HCT116 (cell line): ENCODE data around the gene DOCK4. TPM values are rescaled to one million over a fixed set of nuclear protein-coding genes. Genes with fewer than 3 reads are reported as not detected.
"Not testable (repeated sequence)": the region's sequence is repeated elsewhere in the genome, so short reads cannot be mapped to it uniquely, and the experiment has no call there.

ENCODE experiments used
- ATAC-seq: fragments of 200-7000 bp; cut with Tn5 transposase; 2 replicates; pipeline ENCODE4 v1.9.1; 2020; ENCODE audit warnings: mild to moderate bottlenecking, moderate library complexity
- BruUV-seq: library from RNA; stranded (reverse); fragments of 400-500 nt; replicated peaks from 2 replicates; lab custom pipeline; 2021; lab: Mats Ljungman, UMichigan
- CTCF ChIA-PET: fragments of 300-600 bp; sonication (Branson Sonifier 250); formaldehyde crosslinking; loops from one replicate; lab custom pipeline; 2021; ENCODE audit warnings: antibody characterized with exemption; lab: Charles Lee
- POLR2A ChIA-PET: fragments of 300-600, 350-600 bp; sonication (Branson Sonifier 250); formaldehyde crosslinking; loops from one replicate; lab custom pipeline; 2021; ENCODE audit warnings: antibody characterized with exemption; lab: Charles Lee
- RAD21 ChIA-PET, 2 experiments: fragments of 300-600 bp; sonication (Branson Sonifier 250); formaldehyde crosslinking; loops; one replicate each; lab custom pipeline; 2023; ENCODE audit warnings: low total read pairs in 2 of 2; ENCODE audit not compliant: uncharacterized antibody in 2 of 2, unreplicated experiment in 2 of 2, low non-redundant PET in 1 of 2; lab: Charles Lee
- DNase-seq: peaks from one replicate; pipeline ENCODE4 v3.0.0-alpha.2; 2010; ENCODE audit warnings: low read depth, low spot score
- H2AFZ ChIP-seq: fragments of 200-600 bp; shearing (Covaris generic), sonication (generic); 2 replicates; pipeline ENCODE4 v1.6.1; 2017; ENCODE audit warnings: low read depth, mixed run types, mixed read lengths, antibody characterized with exemption, low read length; ENCODE audit not compliant: poor library complexity, severe bottlenecking
- H3K27ac ChIP-seq: 2 replicates; pipeline ENCODE4 v1.5.1; 2012; ENCODE audit warnings: low read depth, low read length
- H3K27me3 ChIP-seq: fragments of 200-600 bp; sonication (generic); 2 replicates; pipeline ENCODE4 v1.6.1; 2016; ENCODE audit warnings: mixed run types, low read length, mixed read lengths; ENCODE audit not compliant: insufficient read depth
- H3K36me3 ChIP-seq, 2 experiments: fragments of 200-500 bp in 1 of 2; fragments of 200-600 bp in 1 of 2; sonication (Bioruptor generic) in 1 of 2; sonication (generic) in 1 of 2; 2 replicates each; pipeline versions ENCODE4 v1.5.1 to v1.6.1; 2014 to 2016; ENCODE audit warnings: low read length in 2 of 2, inconsistent platforms in 1 of 2, mixed read lengths in 1 of 2, mixed run types in 1 of 2; ENCODE audit not compliant: insufficient read depth in 2 of 2, control insufficient read depth in 1 of 2
- H3K4me1 ChIP-seq, 2 experiments: fragments of 200-600 bp in 1 of 2; sonication (generic) in 1 of 2; 2 replicates each; pipeline versions ENCODE4 v1.5.1 to v1.6.1; 2012 to 2017; ENCODE audit warnings: low read length in 2 of 2, inconsistent platforms in 1 of 2, mild to moderate bottlenecking in 1 of 2, mixed read lengths in 1 of 2, mixed run types in 1 of 2, moderate library complexity in 1 of 2; ENCODE audit not compliant: insufficient read depth in 2 of 2, control insufficient read depth in 1 of 2
- H3K4me2 ChIP-seq: fragments of 200-600 bp; sonication (generic); 2 replicates; pipeline ENCODE4 v1.6.1; 2017; ENCODE audit warnings: mixed run types, low read length, mixed read lengths
- H3K4me3 ChIP-seq, 2 experiments: fragments of 200-600 bp in 1 of 2; sonication (generic) in 1 of 2; replicated peaks in 1 of 2; 2 replicates each; pipeline ENCODE4 v1.5.1; 2011 to 2016; ENCODE audit warnings: low read length in 2 of 2, control low read depth in 1 of 2, low read depth in 1 of 2, mild to moderate bottlenecking in 1 of 2, mixed read lengths in 1 of 2, mixed run types in 1 of 2
- H3K79me2 ChIP-seq: fragments of 200-600 bp; sonication (generic); 2 replicates; pipeline ENCODE4 v1.6.1; 2017; ENCODE audit warnings: mild to moderate bottlenecking, mixed run types, low read length, moderate library complexity, mixed read lengths; ENCODE audit not compliant: insufficient read depth
- H3K9ac ChIP-seq: fragments of 200-600 bp; sonication (generic); 2 replicates; pipeline ENCODE4 v1.6.1; 2016; ENCODE audit warnings: low read length, mixed read lengths
- H3K9me2 ChIP-seq: fragments of 200-600 bp; sonication (generic), shearing (Covaris generic); 2 replicates; pipeline ENCODE4 v1.6.1; 2017; ENCODE audit warnings: mixed run types, mild to moderate bottlenecking, moderate library complexity; ENCODE audit not compliant: insufficient read depth
- H3K9me3 ChIP-seq, 2 experiments: fragments of 200-500 bp in 1 of 2; fragments of 200-600 bp in 1 of 2; sonication (Bioruptor generic) in 1 of 2; sonication (generic) in 1 of 2; 2 replicates each; pipeline ENCODE4 v1.6.1; 2014 to 2017; ENCODE audit warnings: low read length in 2 of 2, mixed read lengths in 2 of 2, inconsistent platforms in 1 of 2, low read depth in 1 of 2, mild to moderate bottlenecking in 1 of 2, mixed run types in 1 of 2, moderate library complexity in 1 of 2; ENCODE audit not compliant: control insufficient read depth in 1 of 2, insufficient read depth in 1 of 2
- H4K20me1 ChIP-seq: fragments of 200-600 bp; sonication (generic), shearing (Covaris generic); 2 replicates; pipeline ENCODE4 v1.6.1; 2017; ENCODE audit warnings: mixed run types, mild to moderate bottlenecking, moderate library complexity; ENCODE audit not compliant: insufficient read depth
- CBX3 ChIP-seq: IDR thresholded peaks from 2 replicates; pipeline ENCODE4 v1.6.1; 2012; ENCODE audit warnings: low read depth
- CEBPB ChIP-seq: IDR thresholded peaks from 2 replicates; pipeline ENCODE4 v1.6.1; 2012; ENCODE audit warnings: low read depth
- EGR1 ChIP-seq: IDR thresholded peaks from 2 replicates; pipeline ENCODE4 v1.6.1; 2012; ENCODE audit warnings: low read depth
- ELF1 ChIP-seq: IDR thresholded peaks from 2 replicates; pipeline ENCODE4 v1.6.1; 2012; ENCODE audit warnings: low read depth, borderline replicate concordance
- FOSL1 ChIP-seq: IDR thresholded peaks from 2 replicates; pipeline ENCODE4 v1.6.1; 2012; ENCODE audit warnings: low read depth
- JUND ChIP-seq: IDR thresholded peaks from 2 replicates; pipeline ENCODE4 v1.6.1; 2012
- SIN3A ChIP-seq: IDR thresholded peaks from 2 replicates; pipeline ENCODE4 v1.6.1; 2012; ENCODE audit warnings: low read depth
- SP1 ChIP-seq: IDR thresholded peaks from 2 replicates; pipeline ENCODE4 v1.6.1; 2012; ENCODE audit warnings: low read depth
- YY1 ChIP-seq: IDR thresholded peaks from 2 replicates; pipeline ENCODE4 v1.6.1; 2011; ENCODE audit warnings: low read length, low read depth, moderate library complexity, mild to moderate bottlenecking; ENCODE audit not compliant: insufficient replicate concordance; ENCODE audit errors: extremely low read depth
- intact Hi-C: fragments of 100-400 bp; cut with micrococcal nuclease; formaldehyde crosslinking; loops from 2 replicates; pipeline ENCODE4 v1.10.0; 2022
- total RNA-seq: library from RNA; stranded (reverse); gene quantifications from one replicate; pipeline ENCODE4 v1.2.1, GENCODE V29; 2021; ENCODE audit not compliant: unreplicated experiment
- TF ChIP-seq, protein P1 (sequence below): IDR thresholded peaks from 2 replicates; pipeline ENCODE4 v1.6.1; 2012; ENCODE audit warnings: low read depth
- TF ChIP-seq, protein P2 (sequence below): IDR thresholded peaks from 2 replicates; pipeline ENCODE4 v1.6.1; 2012
- TF ChIP-seq, protein P3 (sequence below): IDR thresholded peaks from 2 replicates; pipeline ENCODE4 v1.6.1; 2011; ENCODE audit warnings: mild to moderate bottlenecking, low read length, moderate library complexity; ENCODE audit not compliant: insufficient replicate concordance; ENCODE audit errors: extremely low read depth

Gene DOCK4
- total RNA-seq, 1 experiment from 2014 or later = 2.2 TPM

DNA sequence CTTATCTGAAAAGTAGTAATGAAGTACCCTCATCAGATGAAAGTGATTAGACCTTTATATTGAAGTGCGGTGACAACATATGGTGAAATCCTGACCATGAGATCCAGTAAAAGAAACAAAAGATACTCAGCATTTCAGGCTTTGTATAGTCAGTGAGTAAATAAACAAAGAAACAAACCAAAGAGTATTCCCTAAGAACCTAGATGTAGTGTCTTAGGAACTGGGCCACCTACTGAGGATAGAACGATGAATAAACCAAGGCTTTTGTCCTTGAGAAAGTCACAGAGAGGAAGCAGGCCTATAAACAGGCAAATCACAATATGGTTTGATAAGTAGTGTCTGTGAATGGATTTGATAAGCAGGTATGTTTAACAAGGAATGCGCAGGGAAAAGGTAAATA, 46.5 kb upstream of the DOCK4 start (continued):
- TF ChIP-seq, protein P1, sequence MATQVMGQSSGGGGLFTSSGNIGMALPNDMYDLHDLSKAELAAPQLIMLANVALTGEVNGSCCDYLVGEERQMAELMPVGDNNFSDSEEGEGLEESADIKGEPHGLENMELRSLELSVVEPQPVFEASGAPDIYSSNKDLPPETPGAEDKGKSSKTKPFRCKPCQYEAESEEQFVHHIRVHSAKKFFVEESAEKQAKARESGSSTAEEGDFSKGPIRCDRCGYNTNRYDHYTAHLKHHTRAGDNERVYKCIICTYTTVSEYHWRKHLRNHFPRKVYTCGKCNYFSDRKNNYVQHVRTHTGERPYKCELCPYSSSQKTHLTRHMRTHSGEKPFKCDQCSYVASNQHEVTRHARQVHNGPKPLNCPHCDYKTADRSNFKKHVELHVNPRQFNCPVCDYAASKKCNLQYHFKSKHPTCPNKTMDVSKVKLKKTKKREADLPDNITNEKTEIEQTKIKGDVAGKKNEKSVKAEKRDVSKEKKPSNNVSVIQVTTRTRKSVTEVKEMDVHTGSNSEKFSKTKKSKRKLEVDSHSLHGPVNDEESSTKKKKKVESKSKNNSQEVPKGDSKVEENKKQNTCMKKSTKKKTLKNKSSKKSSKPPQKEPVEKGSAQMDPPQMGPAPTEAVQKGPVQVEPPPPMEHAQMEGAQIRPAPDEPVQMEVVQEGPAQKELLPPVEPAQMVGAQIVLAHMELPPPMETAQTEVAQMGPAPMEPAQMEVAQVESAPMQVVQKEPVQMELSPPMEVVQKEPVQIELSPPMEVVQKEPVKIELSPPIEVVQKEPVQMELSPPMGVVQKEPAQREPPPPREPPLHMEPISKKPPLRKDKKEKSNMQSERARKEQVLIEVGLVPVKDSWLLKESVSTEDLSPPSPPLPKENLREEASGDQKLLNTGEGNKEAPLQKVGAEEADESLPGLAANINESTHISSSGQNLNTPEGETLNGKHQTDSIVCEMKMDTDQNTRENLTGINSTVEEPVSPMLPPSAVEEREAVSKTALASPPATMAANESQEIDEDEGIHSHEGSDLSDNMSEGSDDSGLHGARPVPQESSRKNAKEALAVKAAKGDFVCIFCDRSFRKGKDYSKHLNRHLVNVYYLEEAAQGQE = no peak
- TF ChIP-seq CBX3 = no peak
- TF ChIP-seq EGR1 = no peak
- TF ChIP-seq YY1 = no peak

DNA sequence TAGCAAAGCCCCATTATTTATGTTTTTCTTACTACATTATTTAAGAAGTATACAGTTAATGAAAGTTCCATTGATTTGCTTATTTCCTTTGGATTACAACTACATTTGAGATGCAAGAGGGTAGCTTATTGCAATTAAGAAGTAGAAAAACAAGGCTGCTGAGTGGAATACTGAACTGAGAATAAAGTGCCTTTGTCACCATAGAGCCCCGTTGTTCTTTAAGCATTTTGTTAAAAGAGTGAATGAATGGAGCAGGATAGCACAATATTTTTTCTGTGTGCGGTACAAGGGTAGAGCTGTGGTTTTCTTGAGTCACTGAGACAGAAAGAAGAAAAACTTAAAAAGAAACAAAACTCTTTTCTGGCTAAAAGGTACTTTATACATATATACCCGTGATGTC, 45.9 kb upstream of the DOCK4 start:
- H3K27me3 ChIP-seq = no peaks in the 10 kb centered on the region
- no peaks in the 10 kb centered on the region for H3K9me2 ChIP-seq
- ATAC-seq = no peak
- H3K4me1 ChIP-seq = no peaks in the 10 kb centered on the region
- intact Hi-C loops = no loop called here
- H3K27ac ChIP-seq = no peak overlapping the region
- DNase-seq = no peak
- H4K20me1 ChIP-seq = no peaks in the 10 kb centered on the region
- H3K79me2 ChIP-seq = no peaks in the 10 kb centered on the region
- no peak overlapping the region for H3K9ac ChIP-seq
- no TSS peak for BruUV-seq
- RAD21 ChIA-PET = no interaction called here
- no peak overlapping the region for H3K4me2 ChIP-seq
- no peaks in the 10 kb centered on the region for H3K9me3 ChIP-seq
- no peak overlapping the region for H2AFZ ChIP-seq
- H3K36me3 ChIP-seq = no peaks in the 10 kb centered on the region
- CTCF ChIA-PET = no interaction called here
- no peak overlapping the region for H3K4me3 ChIP-seq
- POLR2A ChIA-PET = no interaction called here
- TF ChIP-seq, protein P2, sequence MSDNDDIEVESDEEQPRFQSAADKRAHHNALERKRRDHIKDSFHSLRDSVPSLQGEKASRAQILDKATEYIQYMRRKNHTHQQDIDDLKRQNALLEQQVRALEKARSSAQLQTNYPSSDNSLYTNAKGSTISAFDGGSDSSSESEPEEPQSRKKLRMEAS = no peak
- TF ChIP-seq SIN3A (no peak), ELF1 (no peak), FOSL1 (no peak), JUND (no peak), SP1 (no peak), CEBPB (no peak)
- TF ChIP-seq, protein P3, sequence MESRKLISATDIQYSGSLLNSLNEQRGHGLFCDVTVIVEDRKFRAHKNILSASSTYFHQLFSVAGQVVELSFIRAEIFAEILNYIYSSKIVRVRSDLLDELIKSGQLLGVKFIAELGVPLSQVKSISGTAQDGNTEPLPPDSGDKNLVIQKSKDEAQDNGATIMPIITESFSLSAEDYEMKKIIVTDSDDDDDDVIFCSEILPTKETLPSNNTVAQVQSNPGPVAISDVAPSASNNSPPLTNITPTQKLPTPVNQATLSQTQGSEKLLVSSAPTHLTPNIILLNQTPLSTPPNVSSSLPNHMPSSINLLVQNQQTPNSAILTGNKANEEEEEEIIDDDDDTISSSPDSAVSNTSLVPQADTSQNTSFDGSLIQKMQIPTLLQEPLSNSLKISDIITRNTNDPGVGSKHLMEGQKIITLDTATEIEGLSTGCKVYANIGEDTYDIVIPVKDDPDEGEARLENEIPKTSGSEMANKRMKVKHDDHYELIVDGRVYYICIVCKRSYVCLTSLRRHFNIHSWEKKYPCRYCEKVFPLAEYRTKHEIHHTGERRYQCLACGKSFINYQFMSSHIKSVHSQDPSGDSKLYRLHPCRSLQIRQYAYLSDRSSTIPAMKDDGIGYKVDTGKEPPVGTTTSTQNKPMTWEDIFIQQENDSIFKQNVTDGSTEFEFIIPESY = no peak

DNA sequence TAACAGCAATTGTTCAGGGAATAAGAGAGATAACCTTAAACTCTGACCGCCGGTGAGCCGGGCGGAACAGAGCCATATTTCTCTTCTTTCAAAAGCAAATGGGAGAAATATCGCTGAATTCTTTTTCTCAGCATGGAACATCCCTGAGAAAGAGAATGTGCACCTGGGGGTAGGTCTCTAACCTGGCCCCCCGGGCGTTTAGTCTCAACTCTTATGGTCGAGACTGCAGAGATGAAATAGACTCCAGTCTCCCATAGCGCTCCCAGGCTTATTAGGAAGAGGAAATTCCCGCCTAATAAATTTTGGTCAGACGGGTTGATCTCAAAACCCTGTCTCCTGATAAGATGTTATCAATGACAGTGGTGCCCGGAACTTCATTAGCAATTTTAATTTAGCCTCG, 43.8 kb upstream of the DOCK4 start:
- H3K4me1 ChIP-seq, H3K27ac ChIP-seq, ATAC-seq, BruUV-seq, DNase-seq, H2AFZ ChIP-seq, POLR2A ChIA-PET, H3K36me3 ChIP-seq, intact Hi-C loops, H4K20me1 ChIP-seq, RAD21 ChIA-PET, H3K9ac ChIP-seq, H3K9me3 ChIP-seq, CTCF ChIA-PET, H3K4me2 ChIP-seq, H3K27me3 ChIP-seq, H3K79me2 ChIP-seq, H3K9me2 ChIP-seq, H3K4me3 ChIP-seq: not testable (repeated sequence)
